ENCODE measurements around the gene HOOK1.

HOOK1 gene

GRCh38 chr1:59814901-59815825 is at the start of gene HOOK1:
HOOK1 (plus strand) TSS chr1:59814949; CDS start chr1:59815118, 169 bp downstream.
- DNase-seq, result peak in 1 of 2 experiments; percentile 32

GRCh38 chr1:59765011-59765730 is 49.6 kb upstream of the HOOK1 start:
- DNase-seq, result no peak

GRCh38 chr1:59766227-59766855 is 48.4 kb upstream of the HOOK1 start:
- no peak for DNase-seq

- no peak for DNase-seq
These were observed 47.6 kb upstream of the HOOK1 start for GRCh38 chr1:59767119-59767518.

- no peak for DNase-seq
These were observed 45.7 kb upstream of the HOOK1 start for GRCh38 chr1:59768792-59769735.

- no peak for DNase-seq
These were observed 45.0 kb upstream of the HOOK1 start for GRCh38 chr1:59769736-59770095.

- no peak for DNase-seq
These were observed 43.4 kb upstream of the HOOK1 start for GRCh38 chr1:59771361-59771760.

GRCh38 chr1:59775480-59775879 is 39.3 kb upstream of the HOOK1 start:
- no peak for DNase-seq

- DNase-seq, result no peak
These were observed 37.5 kb upstream of the HOOK1 start for GRCh38 chr1:59776960-59777852.

- DNase-seq, result no peak
These were observed 34.8 kb upstream of the HOOK1 start for GRCh38 chr1:59779949-59780348.

GRCh38 chr1:59788825-59789224 is 25.9 kb upstream of the HOOK1 start:
- DNase-seq, result no peak

- DNase-seq, result no peak
These were observed 16.1 kb upstream of the HOOK1 start for GRCh38 chr1:59798600-59798999.

- DNase-seq, result no peak
These were observed 11.2 kb upstream of the HOOK1 start for GRCh38 chr1:59803458-59804038.

- DNase-seq, result no peak
These were observed 10.4 kb upstream of the HOOK1 start for GRCh38 chr1:59804301-59804700.

- DNase-seq, result no peak
These were observed 9.2 kb upstream of the HOOK1 start for GRCh38 chr1:59805554-59805953.

GRCh38 chr1:59814180-59814900 is 409 bp upstream of the HOOK1 start:
- DNase-seq, result peak; percentile 82 to 93

GRCh38 chr1:59815892-59816291 is 1.1 kb downstream of the HOOK1 start:
- no peak for DNase-seq

GRCh38 chr1:59816318-59816878 is 1.6 kb downstream of the HOOK1 start:
- DNase-seq, result no peak

GRCh38 chr1:59819566-59820438 is 5.1 kb downstream of the HOOK1 start:
- no peak for DNase-seq

Measured in stimulated activated CD4-positive, alpha-beta T cell treated with anti-CD3 and anti-CD28 coated beads, Interleukin-4, amount 100 ng/mL, for 4 hours (primary cell).